ENCODE data around the gene SCNN1B.

DNA sequence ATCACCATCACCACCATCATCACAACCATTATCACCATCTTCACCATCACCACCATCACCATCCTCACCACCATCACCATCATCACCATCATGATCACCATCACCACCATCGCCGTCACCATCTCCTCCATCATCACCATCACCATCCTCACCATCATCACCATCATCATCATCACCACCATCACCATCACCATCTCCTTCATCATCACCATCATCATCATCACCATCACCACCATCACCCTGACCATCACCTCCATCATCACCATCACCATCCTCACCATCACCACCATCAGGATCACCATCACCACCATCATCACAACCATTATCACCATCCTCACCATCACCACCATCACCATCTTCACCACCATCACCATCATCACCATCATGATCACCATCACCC, 14.1 kb downstream of the SCNN1B start:
- TF ChIP-seq CTCF (IDR thresholded peaks at IDR 0.05; ENCODE audit: poor library complexity, severe bottlenecking) (no peak), TAF1 (IDR thresholded peaks at IDR 0.05; ENCODE audit: low read depth) (no peak), EZH2 (IDR thresholded peaks at IDR 0.05; ENCODE audit: borderline replicate concordance, insufficient read depth, low read length, poor library complexity, severe bottlenecking) (no peak), POLR2AphosphoS5 (IDR thresholded peaks at IDR 0.05) (no peak), MXI1 (conservative IDR thresholded peaks at IDR 0.05; ENCODE audit: poor library complexity, severe bottlenecking) (no peak)
